ENCODE measurements around the gene ADH1C. TPM values are rescaled to one million over a fixed set of nuclear protein-coding genes. Genes with fewer than 3 reads are reported as not detected.

The ADH1C gene
- total RNA-seq, 2 donors from 2014 or later = 1.7 to 14.5 TPM

DNA sequence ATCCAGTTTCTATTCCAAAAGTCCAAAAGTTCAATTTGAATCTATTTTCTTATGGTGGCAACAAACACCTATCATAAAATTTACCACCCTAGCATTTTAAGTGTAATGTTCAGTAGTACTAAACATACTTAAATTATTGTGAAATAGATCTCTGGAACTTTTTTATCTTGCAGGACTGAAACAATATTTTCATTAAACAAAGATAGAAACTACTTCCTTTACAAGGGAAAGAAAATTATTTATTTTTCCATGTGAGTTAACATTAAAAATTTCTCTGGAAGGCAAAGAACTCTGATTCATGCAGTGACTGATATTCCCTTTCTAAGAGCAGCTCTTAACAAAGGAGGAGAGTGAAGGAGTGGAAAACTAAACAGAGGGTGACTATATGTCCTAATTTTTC, 42.4 kb upstream of the ADH1C start:
- Histone ChIP-seq H3K4me3 (no peak overlapping the region), H3K27me3 (replicated peaks; ENCODE audit: insufficient read depth) (no peaks in the 10 kb centered on the region), H3K36me3 (no peaks in the 10 kb centered on the region), H3K4me1 (replicated peaks) (no peaks in the 10 kb centered on the region), H3K9me3 (no peaks in the 10 kb centered on the region), H3K27ac (peak overlapping the region in 1 of 2 donors; percentile 38)
- DNase-seq (ENCODE audit: low spot score) = no peak
- intact Hi-C loops (cut with DNase I) = no loop called here
- TF ChIP-seq POLR2AphosphoS5 (IDR thresholded peaks at IDR 0.05) (no peak), POLR2A (IDR thresholded peaks at IDR 0.05) (no peak)
- TF ChIP-seq, protein P1, sequence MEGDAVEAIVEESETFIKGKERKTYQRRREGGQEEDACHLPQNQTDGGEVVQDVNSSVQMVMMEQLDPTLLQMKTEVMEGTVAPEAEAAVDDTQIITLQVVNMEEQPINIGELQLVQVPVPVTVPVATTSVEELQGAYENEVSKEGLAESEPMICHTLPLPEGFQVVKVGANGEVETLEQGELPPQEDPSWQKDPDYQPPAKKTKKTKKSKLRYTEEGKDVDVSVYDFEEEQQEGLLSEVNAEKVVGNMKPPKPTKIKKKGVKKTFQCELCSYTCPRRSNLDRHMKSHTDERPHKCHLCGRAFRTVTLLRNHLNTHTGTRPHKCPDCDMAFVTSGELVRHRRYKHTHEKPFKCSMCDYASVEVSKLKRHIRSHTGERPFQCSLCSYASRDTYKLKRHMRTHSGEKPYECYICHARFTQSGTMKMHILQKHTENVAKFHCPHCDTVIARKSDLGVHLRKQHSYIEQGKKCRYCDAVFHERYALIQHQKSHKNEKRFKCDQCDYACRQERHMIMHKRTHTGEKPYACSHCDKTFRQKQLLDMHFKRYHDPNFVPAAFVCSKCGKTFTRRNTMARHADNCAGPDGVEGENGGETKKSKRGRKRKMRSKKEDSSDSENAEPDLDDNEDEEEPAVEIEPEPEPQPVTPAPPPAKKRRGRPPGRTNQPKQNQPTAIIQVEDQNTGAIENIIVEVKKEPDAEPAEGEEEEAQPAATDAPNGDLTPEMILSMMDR (IDR thresholded peaks at IDR 0.05) = no peak

DNA sequence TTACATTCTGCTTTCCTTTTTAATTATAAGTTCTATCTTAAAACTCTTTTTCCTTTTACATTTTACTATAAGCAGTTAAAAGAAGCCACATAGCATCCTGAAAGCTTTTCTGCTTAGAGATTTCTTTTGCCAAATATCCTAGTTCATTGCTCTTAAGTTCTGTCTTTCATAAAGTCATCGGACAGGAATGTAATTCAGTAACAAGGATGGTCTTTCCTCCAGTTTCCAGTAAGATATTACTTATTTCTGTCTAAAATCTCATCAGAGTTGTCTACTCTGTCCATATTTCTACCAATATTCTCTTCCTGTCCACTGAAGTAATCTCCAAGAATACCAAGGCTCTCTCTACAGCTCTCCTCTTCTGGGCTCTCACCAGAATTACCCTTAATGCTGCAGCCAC, 37.5 kb upstream of the ADH1C start:
- Histone ChIP-seq H3K27me3 (replicated peaks; ENCODE audit: insufficient read depth) (no peaks in the 10 kb centered on the region), H3K36me3 (no peaks in the 10 kb centered on the region), H3K4me1 (replicated peaks) (no peaks in the 10 kb centered on the region), H3K4me3 (no peak overlapping the region), H3K9me3 (no peaks in the 10 kb centered on the region), H3K27ac (no peak overlapping the region)
- DNase-seq (ENCODE audit: low spot score) = no peak
- intact Hi-C loops (cut with DNase I) = no loop called here
- WGBS = 86% methylated on average over 1 of the region's 1 CpG
- TF ChIP-seq, protein P1 (IDR thresholded peaks at IDR 0.05) = no peak
- TF ChIP-seq POLR2A (IDR thresholded peaks at IDR 0.05) = no peak
- no peak for TF ChIP-seq POLR2AphosphoS5 (IDR thresholded peaks at IDR 0.05)

DNA sequence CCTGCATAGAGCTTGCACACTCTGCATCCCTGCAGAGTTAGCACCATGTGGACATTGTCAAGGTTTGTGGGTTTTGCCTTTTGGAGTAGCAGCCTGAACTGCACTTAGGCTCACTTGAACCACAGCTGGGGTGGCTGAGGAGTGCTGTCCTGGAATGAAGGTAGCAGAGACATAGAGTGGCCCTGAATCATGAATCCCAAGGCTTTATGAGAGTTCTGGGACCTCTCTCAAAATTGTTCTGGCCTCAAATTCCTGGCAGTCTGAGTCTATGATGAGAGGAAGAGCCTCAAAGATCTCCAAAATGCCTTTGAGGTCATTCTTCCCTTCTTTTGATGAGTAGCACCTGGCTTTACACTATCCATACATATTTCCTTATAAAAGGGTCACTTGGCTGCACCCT, 37.1 kb upstream of the ADH1C start:
- Histone ChIP-seq H3K27ac (no peak overlapping the region), H3K36me3 (no peaks in the 10 kb centered on the region), H3K9me3 (no peaks in the 10 kb centered on the region), H3K27me3 (replicated peaks; ENCODE audit: insufficient read depth) (no peaks in the 10 kb centered on the region), H3K4me3 (no peak overlapping the region), H3K4me1 (replicated peaks) (no peaks in the 10 kb centered on the region)
- no peak for TF ChIP-seq POLR2AphosphoS5 (IDR thresholded peaks at IDR 0.05)
- TF ChIP-seq, protein P1 (IDR thresholded peaks at IDR 0.05) = no peak
- TF ChIP-seq POLR2A (IDR thresholded peaks at IDR 0.05) = no peak
- no peak for DNase-seq (ENCODE audit: low spot score)
- intact Hi-C loops (cut with DNase I) = no loop called here

DNA sequence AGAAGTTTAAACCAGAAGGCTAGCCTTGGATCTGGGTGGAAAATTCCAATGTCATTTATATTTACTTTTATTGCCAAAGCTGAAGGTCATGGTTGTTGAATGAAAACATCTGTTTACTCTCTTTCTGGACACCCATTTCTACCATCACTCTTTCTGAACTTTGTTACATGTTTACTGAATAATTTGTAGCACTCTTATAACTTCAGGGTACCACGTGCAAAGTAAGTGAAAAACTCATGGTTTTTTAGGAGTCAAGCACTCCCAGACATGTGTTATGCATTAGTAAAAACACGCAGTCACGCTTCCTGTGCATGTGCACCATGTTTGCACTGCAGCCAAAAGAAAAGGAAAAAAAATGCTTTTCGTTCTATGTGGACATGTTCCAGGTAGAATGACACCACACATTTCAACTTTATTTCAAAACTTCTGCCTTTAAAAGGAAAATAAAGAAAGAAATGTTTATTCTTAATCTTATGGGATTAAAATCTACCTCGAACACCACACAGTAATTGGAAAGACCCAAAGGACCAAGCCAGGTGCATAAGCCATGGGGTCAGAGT, 31.4 kb upstream of the ADH1C start:
- intact Hi-C loops (cut with DNase I) = loop anchor here (5.0 kb wide), 1 partner anchor 57 kb away; no protein-coding TSS in a partner anchor
- no peak overlapping the region for H3K4me3 ChIP-seq
- H3K4me1 ChIP-seq (replicated peaks) = peaks cover 2% of the 10 kb centered on the region
- WGBS = 25% methylated on average over 5 of the region's 5 CpGs
- H3K27me3 ChIP-seq (replicated peaks; ENCODE audit: insufficient read depth) = no peaks in the 10 kb centered on the region
- peak overlapping the region; percentile 62 to 63 for H3K27ac ChIP-seq
- DNase-seq (ENCODE audit: low spot score) = no peak
- no peaks in the 10 kb centered on the region for H3K36me3 ChIP-seq
- no peaks in the 10 kb centered on the region for H3K9me3 ChIP-seq
- no peak for TF ChIP-seq POLR2A (IDR thresholded peaks at IDR 0.05)
- peak; percentile 51 for TF ChIP-seq POLR2AphosphoS5 (IDR thresholded peaks at IDR 0.05)
- TF ChIP-seq, protein P1 (IDR thresholded peaks at IDR 0.05) = no peak

DNA sequence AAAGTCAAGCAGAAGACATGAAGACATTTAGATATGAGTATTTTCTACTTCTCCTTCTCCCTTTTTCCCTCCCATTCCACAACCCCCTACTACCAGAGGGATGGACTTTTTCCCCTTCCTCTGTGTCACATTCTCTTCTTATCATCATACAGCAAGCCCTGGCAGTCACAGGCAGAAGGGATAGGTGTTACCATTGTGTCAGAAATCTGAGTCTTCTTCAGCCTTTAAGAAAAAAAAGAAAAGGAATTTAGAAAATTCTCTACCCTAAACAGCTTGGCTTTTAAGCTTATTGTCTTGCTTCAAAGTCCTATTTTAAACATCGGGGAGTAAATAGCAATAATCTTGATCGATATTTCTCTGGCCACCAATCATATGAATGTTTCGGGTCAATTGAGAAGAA, 30.9 kb upstream of the ADH1C start:
- H3K27ac ChIP-seq = peak overlapping the region; percentile 62 to 63
- intact Hi-C loops (cut with DNase I) = loop anchor here (5.0 kb wide), 1 partner anchor 56 kb away; no protein-coding TSS in a partner anchor
- TF ChIP-seq POLR2A (IDR thresholded peaks at IDR 0.05) = no peak
- H3K4me3 ChIP-seq = no peak overlapping the region
- H3K4me1 ChIP-seq (replicated peaks) = peaks cover 2% of the 10 kb centered on the region
- no peak for DNase-seq (ENCODE audit: low spot score)
- H3K36me3 ChIP-seq = no peaks in the 10 kb centered on the region
- H3K9me3 ChIP-seq = no peaks in the 10 kb centered on the region
- WGBS = 43% methylated on average over 3 of the region's 3 CpGs
- H3K27me3 ChIP-seq (replicated peaks; ENCODE audit: insufficient read depth) = no peaks in the 10 kb centered on the region

Measured in prostate gland (tissue), 2 donors.